ENCODE data around the gene INPP4B.
"Not testable (repeated sequence)": the region's sequence is repeated elsewhere in the genome, so short reads cannot be mapped to it uniquely, and the experiment has no call there.

Gene INPP4B

GRCh38 chr4:142532054-142532453 is 314.0 kb downstream of the INPP4B start:
- no peak for DNase-seq

- no peak for DNase-seq
Measured at GRCh38 chr4:142530728-142531127, 315.4 kb downstream of the INPP4B start.

- DNase-seq = no peak
Measured at GRCh38 chr4:142528433-142528832, 317.7 kb downstream of the INPP4B start.

GRCh38 chr4:142523111-142523510 is 323.0 kb downstream of the INPP4B start:
- no peak for DNase-seq

- DNase-seq = no peak
Measured at GRCh38 chr4:142519342-142519741, 326.8 kb downstream of the INPP4B start.

- DNase-seq = no peak
Measured at GRCh38 chr4:142516686-142517526, 329.2 kb downstream of the INPP4B start.

GRCh38 chr4:142512161-142512560 is 333.9 kb downstream of the INPP4B start:
- DNase-seq = no peak

- no peak for DNase-seq
Measured at GRCh38 chr4:142509881-142510280, 336.2 kb downstream of the INPP4B start.

GRCh38 chr4:142509381-142509780 is 336.7 kb downstream of the INPP4B start:
- DNase-seq = not testable (repeated sequence)

GRCh38 chr4:142500966-142501365 is 345.1 kb downstream of the INPP4B start:
- no peak for DNase-seq

- no peak for DNase-seq
Measured at GRCh38 chr4:142497606-142498005, 348.5 kb downstream of the INPP4B start.

GRCh38 chr4:142493255-142494110 is 352.6 kb downstream of the INPP4B start:
- DNase-seq = no peak

GRCh38 chr4:142485452-142485851 is 360.6 kb downstream of the INPP4B start:
- no peak for DNase-seq

GRCh38 chr4:142480244-142480643 is 365.9 kb downstream of the INPP4B start:
- no peak for DNase-seq

GRCh38 chr4:142475663-142476062 is 370.4 kb downstream of the INPP4B start:
- DNase-seq = no peak

GRCh38 chr4:142474398-142475087 is 371.6 kb downstream of the INPP4B start:
- no peak for DNase-seq

GRCh38 chr4:142473960-142474338 is 372.2 kb downstream of the INPP4B start:
- no peak for DNase-seq

- no peak for DNase-seq
Measured at GRCh38 chr4:142473218-142473959, 372.7 kb downstream of the INPP4B start.

- no peak for DNase-seq
Measured at GRCh38 chr4:142467088-142467487, 379.0 kb downstream of the INPP4B start.

GRCh38 chr4:142465526-142465925 is 380.6 kb downstream of the INPP4B start:
- DNase-seq = no peak

GRCh38 chr4:142463206-142463605 is 382.9 kb downstream of the INPP4B start:
- no peak for DNase-seq

GRCh38 chr4:142452161-142452855 is 393.8 kb downstream of the INPP4B start:
- no peak for DNase-seq
